WTC11 (cell line): ENCODE measurements around the gene MAS1. TPM values are rescaled to one million over a fixed set of nuclear protein-coding genes. Genes with fewer than 3 reads are reported as not detected.

Experiments used
- ATAC-seq: fragments of 200-7000 bp; cut with Tn5 transposase; 2 replicates; pipeline ENCODE4 v1.10.0; 2021; ENCODE audit warnings: mild to moderate bottlenecking, moderate library complexity
- CTCF ChIA-PET: fragments of 300-600 bp; sonication (Branson Sonifier 250); formaldehyde crosslinking; loops from one replicate; lab custom pipeline; 2021; ENCODE audit warnings: antibody characterized with exemption; lab: Charles Lee
- POLR2A ChIA-PET: fragments of 350-600 bp; sonication (Branson Sonifier 250); formaldehyde crosslinking; loops from one replicate; lab custom pipeline; 2021; ENCODE audit warnings: antibody characterized with exemption; lab: Charles Lee
- DNase-seq: peaks from one replicate; pipeline ENCODE4 v3.0.0; 2021; ENCODE audit warnings: low spot score
- H3K27ac Mint-ChIP-seq: 2 replicates; pipeline ENCODE4 v1.8.0; 2021; ENCODE audit warnings: mixed read lengths
- H3K27me3 Mint-ChIP-seq: 2 replicates; pipeline ENCODE4 v1.8.0; 2021; ENCODE audit warnings: low read depth, mild to moderate bottlenecking, moderate library complexity, mixed read lengths
- H3K36me3 Mint-ChIP-seq: 2 replicates; pipeline ENCODE4 v1.8.0; 2021; ENCODE audit warnings: mixed read lengths
- H3K4me1 Mint-ChIP-seq: 2 replicates; pipeline ENCODE4 v1.8.0; 2022; ENCODE audit warnings: mixed read lengths
- H3K4me3 Mint-ChIP-seq: 2 replicates; pipeline ENCODE4 v1.8.0; 2021; ENCODE audit warnings: mild to moderate bottlenecking, moderate library complexity, mixed read lengths
- H3K9me3 Mint-ChIP-seq: 2 replicates; pipeline ENCODE4 v1.8.0; 2021; ENCODE audit warnings: mixed read lengths
- ESRRA ChIP-seq: sonication (generic); formaldehyde crosslinking; IDR thresholded peaks from 2 replicates; pipeline ENCODE4 v1.8.1; 2022; ENCODE audit warnings: mild to moderate bottlenecking, missing genetic modification reagents, borderline replicate concordance
- ETV6 ChIP-seq: sonication (generic); formaldehyde crosslinking; IDR thresholded peaks from 2 replicates; pipeline ENCODE4 v1.8.1; 2022; ENCODE audit warnings: mild to moderate bottlenecking, missing genetic modification reagents
- FOXP1 ChIP-seq: sonication (generic); formaldehyde crosslinking; IDR thresholded peaks from 2 replicates; pipeline ENCODE4 v1.8.0; 2022; ENCODE audit warnings: missing genetic modification reagents, mild to moderate bottlenecking, moderate library complexity, borderline replicate concordance
- NFATC4 ChIP-seq: fragments of 250-450 bp; sonication (Bioruptor Pico); IDR thresholded peaks from 2 replicates; pipeline ENCODE4 v1.9.0; 2021; ENCODE audit warnings: mild to moderate bottlenecking
- NR2C2 ChIP-seq: sonication (generic); formaldehyde crosslinking; IDR thresholded peaks from 2 replicates; pipeline ENCODE4 v1.8.0; 2022; ENCODE audit warnings: mild to moderate bottlenecking, missing genetic modification reagents
- SMAD3 ChIP-seq: sonication (generic); formaldehyde crosslinking; IDR thresholded peaks from 2 replicates; pipeline ENCODE4 v1.8.0; 2022; ENCODE audit warnings: missing genetic modification reagents, mild to moderate bottlenecking, borderline replicate concordance
- SMAD4 ChIP-seq: sonication (generic); formaldehyde crosslinking; IDR thresholded peaks from 2 replicates; pipeline ENCODE4 v1.8.0; 2022; ENCODE audit warnings: mild to moderate bottlenecking, missing genetic modification reagents
- TEAD4 ChIP-seq: sonication (generic); formaldehyde crosslinking; IDR thresholded peaks from 2 replicates; pipeline ENCODE4 v1.8.0; 2022; ENCODE audit warnings: mild to moderate bottlenecking, missing genetic modification reagents
- ZNF138 ChIP-seq: sonication (generic); formaldehyde crosslinking; conservative IDR thresholded peaks from 2 replicates; pipeline ENCODE4 v1.8.1; 2022; ENCODE audit warnings: mild to moderate bottlenecking, moderate library complexity, missing genetic modification reagents
- ZNF219 ChIP-seq: sonication (generic); formaldehyde crosslinking; IDR thresholded peaks from 2 replicates; pipeline ENCODE4 v1.8.0; 2023; ENCODE audit warnings: missing genetic modification reagents, mild to moderate bottlenecking, borderline replicate concordance
- ZNF671 ChIP-seq: fragments of 250-450 bp; sonication (Bioruptor Pico); IDR thresholded peaks from 2 replicates; pipeline ENCODE4 v1.8.0; 2021; ENCODE audit warnings: mild to moderate bottlenecking
- total RNA-seq: library from RNA; stranded (reverse); gene quantifications from 3 replicates; pipeline ENCODE4 v1.2.3, GENCODE V29; 2021
- TF ChIP-seq, protein P1 (sequence below): sonication (generic); formaldehyde crosslinking; IDR thresholded peaks from 2 replicates; pipeline ENCODE4 v1.8.1; 2023; ENCODE audit warnings: mild to moderate bottlenecking, missing genetic modification reagents
- TF ChIP-seq, protein P2 (sequence below): fragments of 250-450 bp; sonication (Bioruptor Pico); conservative IDR thresholded peaks from 2 replicates; pipeline ENCODE4 v1.9.0; 2021; ENCODE audit warnings: mild to moderate bottlenecking
- TF ChIP-seq, protein P3 (sequence below): fragments of 250-450 bp; sonication (Bioruptor Pico); IDR thresholded peaks from 2 replicates; pipeline ENCODE4 v1.9.0; 2021; ENCODE audit warnings: moderate library complexity, mild to moderate bottlenecking, inconsistent platforms, borderline replicate concordance
- TF ChIP-seq, protein P4 (sequence below): sonication (generic); formaldehyde crosslinking; IDR thresholded peaks from 2 replicates; pipeline ENCODE4 v1.8.0; 2023; ENCODE audit warnings: mild to moderate bottlenecking, missing genetic modification reagents
- TF ChIP-seq, protein P5 (sequence below): sonication (generic); formaldehyde crosslinking; IDR thresholded peaks from 2 replicates; pipeline ENCODE4 v1.8.1; 2023; ENCODE audit warnings: mild to moderate bottlenecking, moderate library complexity, missing genetic modification reagents
- TF ChIP-seq, protein P6 (sequence below): sonication (generic); formaldehyde crosslinking; IDR thresholded peaks from 2 replicates; pipeline ENCODE4 v1.8.0; 2022; ENCODE audit warnings: mild to moderate bottlenecking, missing genetic modification reagents
- TF ChIP-seq, protein P7 (sequence below): sonication (generic); formaldehyde crosslinking; IDR thresholded peaks from 2 replicates; pipeline ENCODE4 v1.8.1; 2022; ENCODE audit warnings: mild to moderate bottlenecking, missing genetic modification reagents, moderate library complexity, borderline replicate concordance
- TF ChIP-seq, protein P8 (sequence below): sonication (generic); formaldehyde crosslinking; IDR thresholded peaks from 2 replicates; pipeline ENCODE4 v1.8.1; 2022; ENCODE audit warnings: low read depth, missing genetic modification reagents, borderline replicate concordance

The MAS1 gene
- total RNA-seq, 1 experiment from 2014 or later, result 0.68 TPM

DNA sequence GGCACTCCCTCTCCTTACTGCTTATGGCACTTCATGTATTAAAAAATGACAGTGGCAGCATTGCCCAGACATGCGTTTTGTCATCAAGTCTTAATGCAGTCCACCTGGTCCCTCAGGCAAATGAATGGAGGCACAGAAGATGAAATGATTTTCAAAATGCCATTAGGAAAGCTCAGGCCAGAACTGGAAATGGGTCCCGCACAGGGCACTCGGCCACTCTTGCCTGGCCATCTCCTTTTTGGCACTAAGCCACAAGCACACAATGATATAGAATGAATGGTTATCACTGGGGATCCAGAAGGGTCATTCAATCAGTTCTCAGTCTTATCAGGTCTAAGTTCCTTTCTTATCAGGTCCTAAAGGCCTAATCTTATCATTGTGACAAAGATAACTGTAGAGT, 15.6 kb downstream of the MAS1 start:
- POLR2A ChIA-PET, result no interaction called here

DNA sequence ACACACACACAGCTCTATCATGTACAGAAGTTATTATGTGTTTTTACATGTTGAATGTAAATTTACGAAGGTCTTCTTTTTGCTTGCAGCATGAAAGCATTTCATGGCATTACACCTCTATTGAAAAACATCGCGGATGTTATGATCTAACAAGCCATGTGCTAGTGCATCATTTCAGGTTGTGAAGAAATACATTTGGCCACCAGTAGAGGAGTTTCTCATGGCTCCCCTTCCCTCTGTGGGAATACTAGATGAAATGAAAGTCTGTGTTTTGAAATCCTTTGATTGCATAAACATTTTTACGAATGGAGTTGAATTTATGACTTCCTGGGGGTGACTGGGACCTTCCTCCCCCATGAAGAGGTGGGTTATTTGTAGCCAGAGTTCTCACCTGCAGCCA, 17.7 kb downstream of the MAS1 start:
- peaks cover 3% of the 10 kb centered on the region for H3K27me3 Mint-ChIP-seq
- peaks cover 9% of the 10 kb centered on the region for H3K9me3 Mint-ChIP-seq
- no peak for DNase-seq
- CTCF ChIA-PET, result interaction anchor here (1.2 kb wide), 1 partner anchor 45 kb away, joined by 3 read pairs; no protein-coding TSS in a partner anchor
- H3K36me3 Mint-ChIP-seq, result no peaks in the 10 kb centered on the region
- POLR2A ChIA-PET, result no interaction called here
- peaks cover 12% of the 10 kb centered on the region for H3K4me1 Mint-ChIP-seq
- no peak overlapping the region for H3K27ac Mint-ChIP-seq
- no peak overlapping the region for H3K4me3 Mint-ChIP-seq
- ATAC-seq, result no peak
- TF ChIP-seq SMAD3 (CRISPR knock-in tag) (no peak), FOXP1 (CRISPR knock-in tag) (no peak), ZNF138 (CRISPR knock-in tag) (no peak), TEAD4 (no peak), ESRRA (CRISPR knock-in tag) (no peak), NR2C2 (CRISPR knock-in tag) (no peak), ZNF219 (CRISPR knock-in tag) (no peak), ZNF671 (CRISPR knock-in tag) (no peak), NFATC4 (CRISPR knock-in tag) (no peak), SMAD4 (CRISPR knock-in tag) (no peak)
- TF ChIP-seq, protein P1, sequence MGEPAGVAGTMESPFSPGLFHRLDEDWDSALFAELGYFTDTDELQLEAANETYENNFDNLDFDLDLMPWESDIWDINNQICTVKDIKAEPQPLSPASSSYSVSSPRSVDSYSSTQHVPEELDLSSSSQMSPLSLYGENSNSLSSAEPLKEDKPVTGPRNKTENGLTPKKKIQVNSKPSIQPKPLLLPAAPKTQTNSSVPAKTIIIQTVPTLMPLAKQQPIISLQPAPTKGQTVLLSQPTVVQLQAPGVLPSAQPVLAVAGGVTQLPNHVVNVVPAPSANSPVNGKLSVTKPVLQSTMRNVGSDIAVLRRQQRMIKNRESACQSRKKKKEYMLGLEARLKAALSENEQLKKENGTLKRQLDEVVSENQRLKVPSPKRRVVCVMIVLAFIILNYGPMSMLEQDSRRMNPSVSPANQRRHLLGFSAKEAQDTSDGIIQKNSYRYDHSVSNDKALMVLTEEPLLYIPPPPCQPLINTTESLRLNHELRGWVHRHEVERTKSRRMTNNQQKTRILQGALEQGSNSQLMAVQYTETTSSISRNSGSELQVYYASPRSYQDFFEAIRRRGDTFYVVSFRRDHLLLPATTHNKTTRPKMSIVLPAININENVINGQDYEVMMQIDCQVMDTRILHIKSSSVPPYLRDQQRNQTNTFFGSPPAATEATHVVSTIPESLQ (CRISPR knock-in tag), result no peak
- TF ChIP-seq, protein P2, sequence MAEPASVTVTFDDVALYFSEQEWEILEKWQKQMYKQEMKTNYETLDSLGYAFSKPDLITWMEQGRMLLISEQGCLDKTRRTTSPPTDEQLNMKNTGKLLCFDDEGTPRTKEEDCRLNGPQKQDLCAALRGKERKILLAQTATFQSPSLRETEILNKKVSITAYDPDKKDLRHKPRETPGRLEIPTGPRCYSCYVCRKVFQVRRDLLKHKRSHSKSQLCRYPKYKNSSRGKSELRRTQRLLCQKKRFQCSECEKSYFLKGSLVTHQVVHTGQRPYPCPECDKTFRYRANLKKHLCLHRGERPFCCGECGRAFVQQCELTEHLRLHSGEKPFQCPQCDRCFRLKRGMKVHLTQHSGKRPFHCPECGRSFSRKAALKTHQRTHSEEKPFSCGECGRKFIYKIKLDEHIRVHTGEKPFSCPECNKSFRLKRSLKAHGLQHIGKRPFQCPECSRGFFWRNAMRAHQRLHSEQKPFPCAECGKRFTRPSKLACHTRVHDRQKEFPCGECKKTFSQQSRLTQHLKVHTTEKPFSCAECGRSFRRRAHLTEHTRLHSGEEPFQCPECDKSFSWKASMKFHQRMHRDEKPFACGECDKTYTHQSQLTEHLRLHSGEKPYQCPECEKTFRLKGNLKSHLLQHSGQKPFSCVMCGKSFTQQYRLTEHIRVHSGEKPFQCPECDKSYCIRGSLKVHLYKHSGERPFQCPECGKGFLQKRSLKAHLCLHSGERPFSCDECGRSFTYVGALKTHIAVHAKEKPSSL (CRISPR knock-in tag), result no peak
- TF ChIP-seq, protein P3, sequence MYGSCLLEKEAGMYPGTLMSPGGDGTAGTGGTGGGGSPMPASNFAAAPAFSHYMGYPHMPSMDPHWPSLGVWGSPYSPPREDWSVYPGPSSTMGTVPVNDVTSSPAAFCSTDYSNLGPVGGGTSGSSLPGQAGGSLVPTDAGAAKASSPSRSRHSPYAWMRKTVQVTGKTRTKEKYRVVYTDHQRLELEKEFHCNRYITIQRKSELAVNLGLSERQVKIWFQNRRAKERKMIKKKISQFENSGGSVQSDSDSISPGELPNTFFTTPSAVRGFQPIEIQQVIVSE (CRISPR knock-in tag), result no peak
- TF ChIP-seq, protein P4, sequence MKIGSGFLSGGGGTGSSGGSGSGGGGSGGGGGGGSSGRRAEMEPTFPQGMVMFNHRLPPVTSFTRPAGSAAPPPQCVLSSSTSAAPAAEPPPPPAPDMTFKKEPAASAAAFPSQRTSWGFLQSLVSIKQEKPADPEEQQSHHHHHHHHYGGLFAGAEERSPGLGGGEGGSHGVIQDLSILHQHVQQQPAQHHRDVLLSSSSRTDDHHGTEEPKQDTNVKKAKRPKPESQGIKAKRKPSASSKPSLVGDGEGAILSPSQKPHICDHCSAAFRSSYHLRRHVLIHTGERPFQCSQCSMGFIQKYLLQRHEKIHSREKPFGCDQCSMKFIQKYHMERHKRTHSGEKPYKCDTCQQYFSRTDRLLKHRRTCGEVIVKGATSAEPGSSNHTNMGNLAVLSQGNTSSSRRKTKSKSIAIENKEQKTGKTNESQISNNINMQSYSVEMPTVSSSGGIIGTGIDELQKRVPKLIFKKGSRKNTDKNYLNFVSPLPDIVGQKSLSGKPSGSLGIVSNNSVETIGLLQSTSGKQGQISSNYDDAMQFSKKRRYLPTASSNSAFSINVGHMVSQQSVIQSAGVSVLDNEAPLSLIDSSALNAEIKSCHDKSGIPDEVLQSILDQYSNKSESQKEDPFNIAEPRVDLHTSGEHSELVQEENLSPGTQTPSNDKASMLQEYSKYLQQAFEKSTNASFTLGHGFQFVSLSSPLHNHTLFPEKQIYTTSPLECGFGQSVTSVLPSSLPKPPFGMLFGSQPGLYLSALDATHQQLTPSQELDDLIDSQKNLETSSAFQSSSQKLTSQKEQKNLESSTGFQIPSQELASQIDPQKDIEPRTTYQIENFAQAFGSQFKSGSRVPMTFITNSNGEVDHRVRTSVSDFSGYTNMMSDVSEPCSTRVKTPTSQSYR, result no peak
- TF ChIP-seq, protein P5, sequence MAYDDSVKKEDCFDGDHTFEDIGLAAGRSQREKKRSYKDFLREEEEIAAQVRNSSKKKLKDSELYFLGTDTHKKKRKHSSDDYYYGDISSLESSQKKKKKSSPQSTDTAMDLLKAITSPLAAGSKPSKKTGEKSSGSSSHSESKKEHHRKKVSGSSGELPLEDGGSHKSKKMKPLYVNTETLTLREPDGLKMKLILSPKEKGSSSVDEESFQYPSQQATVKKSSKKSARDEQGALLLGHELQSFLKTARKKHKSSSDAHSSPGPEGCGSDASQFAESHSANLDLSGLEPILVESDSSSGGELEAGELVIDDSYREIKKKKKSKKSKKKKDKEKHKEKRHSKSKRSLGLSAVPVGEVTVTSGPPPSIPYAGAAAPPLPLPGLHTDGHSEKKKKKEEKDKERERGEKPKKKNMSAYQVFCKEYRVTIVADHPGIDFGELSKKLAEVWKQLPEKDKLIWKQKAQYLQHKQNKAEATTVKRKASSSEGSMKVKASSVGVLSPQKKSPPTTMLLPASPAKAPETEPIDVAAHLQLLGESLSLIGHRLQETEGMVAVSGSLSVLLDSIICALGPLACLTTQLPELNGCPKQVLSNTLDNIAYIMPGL (CRISPR knock-in tag), result no peak
- TF ChIP-seq, protein P6, sequence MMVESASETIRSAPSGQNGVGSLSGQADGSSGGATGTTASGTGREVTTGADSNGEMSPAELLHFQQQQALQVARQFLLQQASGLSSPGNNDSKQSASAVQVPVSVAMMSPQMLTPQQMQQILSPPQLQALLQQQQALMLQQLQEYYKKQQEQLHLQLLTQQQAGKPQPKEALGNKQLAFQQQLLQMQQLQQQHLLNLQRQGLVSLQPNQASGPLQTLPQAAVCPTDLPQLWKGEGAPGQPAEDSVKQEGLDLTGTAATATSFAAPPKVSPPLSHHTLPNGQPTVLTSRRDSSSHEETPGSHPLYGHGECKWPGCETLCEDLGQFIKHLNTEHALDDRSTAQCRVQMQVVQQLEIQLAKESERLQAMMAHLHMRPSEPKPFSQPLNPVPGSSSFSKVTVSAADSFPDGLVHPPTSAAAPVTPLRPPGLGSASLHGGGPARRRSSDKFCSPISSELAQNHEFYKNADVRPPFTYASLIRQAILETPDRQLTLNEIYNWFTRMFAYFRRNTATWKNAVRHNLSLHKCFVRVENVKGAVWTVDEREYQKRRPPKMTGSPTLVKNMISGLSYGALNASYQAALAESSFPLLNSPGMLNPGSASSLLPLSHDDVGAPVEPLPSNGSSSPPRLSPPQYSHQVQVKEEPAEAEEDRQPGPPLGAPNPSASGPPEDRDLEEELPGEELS (CRISPR knock-in tag), result no peak

More for the DNA sequence above, 15.6 kb downstream of the MAS1 start:
- Mint-ChIP-seq H3K9me3 (peaks cover 6% of the 10 kb centered on the region; the same call in 1 of the 2 replicates), H3K27me3 (no peaks in the 10 kb centered on the region; the same call in 1 of the 2 replicates), H3K4me3 (no peak overlapping the region), H3K27ac (no peak overlapping the region), H3K36me3 (no peaks in the 10 kb centered on the region), H3K4me1 (peaks cover 9% of the 10 kb centered on the region; the same call in 1 of the 2 replicates)
- no peak for DNase-seq
- TF ChIP-seq, protein P7, sequence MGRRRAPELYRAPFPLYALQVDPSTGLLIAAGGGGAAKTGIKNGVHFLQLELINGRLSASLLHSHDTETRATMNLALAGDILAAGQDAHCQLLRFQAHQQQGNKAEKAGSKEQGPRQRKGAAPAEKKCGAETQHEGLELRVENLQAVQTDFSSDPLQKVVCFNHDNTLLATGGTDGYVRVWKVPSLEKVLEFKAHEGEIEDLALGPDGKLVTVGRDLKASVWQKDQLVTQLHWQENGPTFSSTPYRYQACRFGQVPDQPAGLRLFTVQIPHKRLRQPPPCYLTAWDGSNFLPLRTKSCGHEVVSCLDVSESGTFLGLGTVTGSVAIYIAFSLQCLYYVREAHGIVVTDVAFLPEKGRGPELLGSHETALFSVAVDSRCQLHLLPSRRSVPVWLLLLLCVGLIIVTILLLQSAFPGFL (CRISPR knock-in tag), result no peak
- TF ChIP-seq, protein P8, sequence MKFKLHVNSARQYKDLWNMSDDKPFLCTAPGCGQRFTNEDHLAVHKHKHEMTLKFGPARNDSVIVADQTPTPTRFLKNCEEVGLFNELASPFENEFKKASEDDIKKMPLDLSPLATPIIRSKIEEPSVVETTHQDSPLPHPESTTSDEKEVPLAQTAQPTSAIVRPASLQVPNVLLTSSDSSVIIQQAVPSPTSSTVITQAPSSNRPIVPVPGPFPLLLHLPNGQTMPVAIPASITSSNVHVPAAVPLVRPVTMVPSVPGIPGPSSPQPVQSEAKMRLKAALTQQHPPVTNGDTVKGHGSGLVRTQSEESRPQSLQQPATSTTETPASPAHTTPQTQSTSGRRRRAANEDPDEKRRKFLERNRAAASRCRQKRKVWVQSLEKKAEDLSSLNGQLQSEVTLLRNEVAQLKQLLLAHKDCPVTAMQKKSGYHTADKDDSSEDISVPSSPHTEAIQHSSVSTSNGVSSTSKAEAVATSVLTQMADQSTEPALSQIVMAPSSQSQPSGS (CRISPR knock-in tag), result no peak
- TF ChIP-seq ETV6 (CRISPR knock-in tag), result no peak
- no peak for ATAC-seq
- CTCF ChIA-PET, result interaction anchor here (1.1 kb wide), 1 partner anchor 43 kb away, joined by 3 read pairs; no protein-coding TSS in a partner anchor
